GM12892 (cell line): ENCODE measurements around the gene ARMC7.

ENCODE experiments used
- POLR2A ChIP-seq: IDR thresholded peaks from 2 replicates; pipeline ENCODE4 v1.6.1; 2011; ENCODE audit warnings: low read depth, low read length, control low read depth
- POLR2AphosphoS5 ChIP-seq: IDR thresholded peaks from 2 replicates; pipeline ENCODE4 v1.6.1; 2011; ENCODE audit warnings: low read depth, low read length, control low read depth
- TAF1 ChIP-seq: IDR thresholded peaks from 2 replicates; pipeline ENCODE4 v1.6.1; 2011; ENCODE audit warnings: low read depth, mild to moderate bottlenecking, control low read depth, low read length, borderline replicate concordance

DNA sequence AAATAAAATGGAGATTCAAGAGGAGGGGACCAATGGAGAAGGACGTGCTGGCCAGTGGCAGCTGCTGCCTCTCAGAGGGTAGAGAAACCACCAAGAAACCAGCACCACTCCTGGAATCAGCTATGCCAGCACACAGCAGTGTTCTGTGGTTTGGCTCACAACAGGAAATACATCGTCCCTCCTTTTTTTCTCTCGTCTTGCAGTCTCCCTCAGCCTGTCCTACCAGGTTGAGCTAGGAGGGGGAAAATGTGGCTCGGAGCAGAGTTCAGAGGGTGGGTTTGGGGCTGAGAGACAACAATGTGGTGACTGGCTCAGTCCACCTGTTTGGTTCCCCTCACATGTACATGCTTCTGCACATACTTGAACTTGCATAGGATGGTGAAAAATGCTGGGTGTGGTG lies 41.9 kb upstream of the ARMC7 start:
- TF ChIP-seq TAF1 (no peak), POLR2AphosphoS5 (no peak), POLR2A (no peak)
